ENCODE results near the gene NXPE3.

GRCh38 chr3:101873619-101874018 lies 94.6 kb downstream of the NXPE3 start:
- TF ChIP-seq CTCF (IDR thresholded peaks at IDR 0.05), result no peak
- TF ChIP-seq POLR2A (IDR thresholded peaks at IDR 0.05), result no peak

Data from Peyer's patch (tissue), 4 donors.